Fibroblast of the conjunctiva (primary cell): Measurements from ENCODE around the gene PEX26.
"Not testable (repeated sequence)": the region's sequence is repeated elsewhere in the genome, so short reads cannot be mapped to it uniquely, and the experiment has no call there.

Experiments used
- DNase-seq: peaks from one replicate; pipeline ENCODE4 v3.0.0-alpha.2; 2010; ENCODE audit warnings: low read depth

Gene PEX26

DNA sequence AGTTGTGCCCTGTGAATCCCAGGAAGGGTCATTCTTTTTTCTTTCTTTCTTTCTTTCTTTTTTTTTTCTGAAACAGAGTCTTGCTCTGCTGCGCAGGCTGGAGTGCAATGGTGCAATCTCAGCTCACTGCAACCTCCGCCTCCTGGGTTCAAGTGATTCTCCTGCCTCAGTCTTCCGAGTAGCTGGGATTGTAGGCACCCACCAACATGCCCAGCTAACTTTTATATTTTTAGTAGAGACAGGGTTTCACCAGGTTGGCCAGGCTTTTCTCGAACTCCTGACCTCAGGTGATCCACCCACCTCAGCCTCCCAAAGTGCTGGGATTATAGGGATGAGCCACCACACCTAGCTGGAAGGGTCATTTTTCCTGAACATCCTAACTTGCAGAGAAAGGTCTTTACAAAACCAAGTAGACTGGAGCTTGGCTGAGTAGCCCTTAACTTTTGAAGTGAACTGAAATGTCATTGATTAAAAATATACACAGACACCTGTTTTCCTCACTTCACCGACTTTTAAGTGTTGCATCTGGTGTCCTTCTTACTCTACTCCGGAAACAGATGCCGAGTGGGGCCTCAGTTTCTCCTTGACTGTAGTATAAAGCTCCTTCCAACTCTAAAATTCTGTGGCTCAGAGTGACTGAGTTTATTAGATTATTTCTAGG lies 6.4 kb upstream of the PEX26 start:
- DNase-seq = not testable (repeated sequence)

DNA sequence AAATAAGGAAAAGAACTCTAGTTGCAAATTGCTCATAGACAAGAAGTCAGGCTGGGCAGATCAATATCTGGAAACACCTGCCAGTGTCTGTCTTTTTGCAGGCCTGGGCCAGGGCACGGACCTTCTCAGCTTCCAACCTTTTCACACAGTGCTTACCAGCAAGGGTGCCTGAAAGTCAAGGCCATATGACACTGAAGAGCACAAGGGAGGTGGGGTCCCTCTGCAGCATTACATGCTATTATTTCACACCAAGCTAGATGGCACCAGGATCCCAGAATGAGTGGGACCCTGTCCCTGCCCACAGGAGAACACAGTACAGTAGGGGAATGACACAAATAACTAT lies 5.9 kb upstream of the PEX26 start:
- no peak for DNase-seq

DNA sequence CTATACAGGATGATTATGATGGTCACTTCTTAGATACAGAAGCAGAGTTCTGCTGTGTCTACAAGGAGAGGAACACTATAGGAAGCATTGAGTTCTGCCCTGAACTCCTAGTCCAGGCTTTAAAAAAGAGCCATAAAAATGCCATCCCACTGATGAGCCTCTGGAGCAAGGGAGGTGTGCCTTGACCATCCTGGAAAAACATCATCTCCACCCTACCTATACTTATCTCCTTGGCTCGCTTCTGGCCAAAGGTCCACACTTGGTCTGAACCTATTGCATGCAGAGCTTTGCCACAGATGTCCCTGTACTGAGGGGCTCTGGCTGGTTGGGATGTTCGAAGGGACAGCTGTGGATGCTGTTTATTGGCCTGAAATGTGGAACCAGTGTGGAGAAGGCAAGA lies 4.3 kb upstream of the PEX26 start:
- no peak for DNase-seq

DNA sequence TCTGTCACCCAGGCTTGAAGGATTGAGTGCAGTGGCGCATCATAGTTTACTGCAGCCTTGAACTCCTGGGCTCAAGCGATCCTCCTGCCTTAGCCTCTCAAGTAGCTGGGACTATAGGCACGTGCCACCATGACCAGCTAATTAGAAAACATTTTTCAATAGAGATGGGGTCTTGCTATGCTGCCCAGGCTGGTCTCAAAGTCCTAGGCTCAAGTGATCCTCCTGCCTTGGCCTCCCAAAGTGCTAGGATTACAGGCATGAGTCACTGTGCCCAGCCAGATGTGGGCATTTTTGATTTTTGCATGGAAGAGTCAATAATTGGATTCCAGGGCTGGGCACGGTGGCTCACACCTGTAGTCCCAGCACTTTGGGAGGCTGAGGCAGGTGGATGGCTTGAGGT lies 3.9 kb upstream of the PEX26 start:
- not testable (repeated sequence) for DNase-seq

DNA sequence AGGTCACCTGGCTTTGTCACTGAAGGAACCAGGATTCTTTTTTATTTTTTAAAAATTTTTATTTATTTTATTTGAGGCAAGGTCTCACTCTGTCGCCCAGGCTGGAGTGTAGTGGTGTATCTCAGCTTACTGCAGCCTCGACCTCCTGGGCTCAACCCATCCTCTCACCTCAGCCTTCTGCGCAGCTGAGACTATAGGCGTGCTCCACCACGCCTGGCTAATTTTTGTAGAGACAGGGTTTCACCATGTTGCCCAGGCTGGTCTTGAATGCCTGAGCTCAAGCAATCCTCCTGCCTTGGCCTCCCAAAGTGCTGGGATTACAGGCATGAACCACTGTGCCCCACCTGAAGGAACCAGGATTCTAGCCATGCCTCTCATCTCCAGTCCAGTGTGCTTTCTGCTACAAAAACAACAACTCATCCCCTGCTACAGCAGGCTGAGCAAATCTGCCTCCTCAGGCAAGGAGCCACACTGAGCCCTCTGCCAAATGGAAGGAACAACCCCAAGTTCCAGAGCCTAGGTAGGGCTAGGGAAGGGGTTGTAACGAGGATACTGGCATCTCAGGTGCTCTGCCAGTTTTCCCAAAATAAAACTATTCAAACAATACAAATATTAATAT lies 2.6 kb upstream of the PEX26 start:
- no peak for DNase-seq

DNA sequence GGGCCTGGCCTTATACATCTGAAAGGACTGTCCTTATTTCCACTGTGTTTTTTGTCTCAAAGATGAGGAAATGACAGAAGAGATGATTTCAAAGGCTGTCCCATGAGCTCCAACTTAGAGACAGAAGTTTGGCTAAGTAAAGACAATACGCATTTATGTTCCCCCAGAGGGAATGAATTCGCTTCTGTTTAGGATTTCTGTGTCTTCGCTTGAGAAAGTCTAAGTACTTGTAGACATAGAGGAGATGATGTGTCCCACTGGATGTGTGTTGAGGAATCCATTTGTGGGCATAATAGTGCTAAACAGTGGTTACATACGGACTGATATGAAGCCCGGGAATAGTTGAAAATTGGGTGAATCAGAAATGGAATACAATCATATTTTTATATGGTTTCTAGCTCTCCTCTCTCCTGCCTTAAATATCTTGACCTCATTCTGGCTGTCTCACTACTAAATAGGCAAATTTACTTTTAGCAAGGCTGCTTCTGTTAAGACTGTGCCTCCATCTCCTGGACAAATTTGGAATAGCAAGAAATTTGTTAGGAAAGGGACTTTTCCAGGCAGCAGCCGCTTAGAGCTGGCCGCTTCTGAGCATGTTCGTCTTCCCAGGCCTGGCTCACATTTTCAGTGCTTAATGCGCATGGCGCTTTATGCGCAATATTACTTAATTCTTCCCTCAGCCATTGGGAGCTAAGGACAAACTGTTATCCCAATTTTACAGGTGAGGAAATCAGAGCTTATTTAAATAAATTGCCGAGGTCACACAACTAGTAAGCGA lies 1.9 kb upstream of the PEX26 start:
- peak; percentile 77 for DNase-seq

DNA sequence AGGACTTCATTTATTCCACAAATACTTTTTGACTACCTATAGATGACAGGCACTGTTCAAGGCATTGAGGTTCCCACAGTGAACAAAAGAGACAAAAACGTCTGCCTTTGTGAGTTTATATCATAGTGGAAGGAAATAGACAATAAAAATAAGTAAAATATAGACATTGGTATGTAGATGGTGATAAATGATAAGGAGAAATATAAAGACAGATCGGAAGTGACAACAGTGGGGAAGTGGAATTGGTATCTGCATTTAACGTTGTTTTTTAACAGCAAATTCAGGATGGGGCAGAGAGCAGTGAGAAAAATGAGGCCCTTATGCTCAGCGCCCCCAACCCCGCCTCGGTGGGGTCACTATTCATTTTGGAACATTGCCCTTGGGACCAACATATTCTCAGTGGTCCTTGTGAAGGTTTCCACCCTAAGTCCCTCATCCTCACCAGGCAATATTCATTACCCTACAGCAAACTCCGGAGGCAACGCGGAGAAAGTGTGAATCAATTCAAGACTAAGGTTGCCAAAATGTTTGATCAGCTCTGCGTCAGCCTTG lies 627 bp upstream of the PEX26 start:
- DNase-seq = no peak

DNA sequence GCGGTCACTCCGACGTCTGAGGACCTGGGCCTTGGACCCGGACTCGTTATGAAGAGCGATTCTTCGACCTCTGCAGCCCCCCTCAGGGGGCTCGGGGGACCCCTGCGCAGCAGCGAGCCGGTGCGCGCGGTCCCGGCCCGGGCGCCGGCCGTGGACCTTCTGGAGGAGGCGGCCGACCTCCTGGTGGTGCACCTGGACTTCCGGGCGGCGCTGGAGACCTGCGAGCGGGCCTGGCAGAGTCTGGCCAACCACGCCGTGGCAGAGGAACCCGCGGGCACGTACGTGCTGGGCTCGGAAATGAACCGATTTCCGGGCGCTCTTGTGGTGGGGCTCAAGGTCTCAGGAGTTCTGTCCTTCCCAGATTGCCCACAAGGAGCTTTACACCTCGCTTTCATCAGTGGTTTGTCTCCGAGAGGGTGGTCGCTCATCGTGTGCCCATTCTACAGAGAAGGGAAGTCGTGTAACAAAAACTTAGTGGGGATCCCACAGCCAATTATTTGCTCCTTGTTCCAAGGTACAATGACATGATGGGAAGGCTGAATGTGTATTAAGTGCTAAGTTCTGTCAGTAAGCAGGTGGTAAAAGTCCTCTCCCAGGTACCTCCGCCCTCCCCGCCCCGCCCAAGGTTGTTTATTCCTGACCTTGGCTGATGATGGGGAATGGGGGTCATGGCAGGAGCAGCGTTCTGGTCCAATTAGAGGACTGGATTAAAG lies 695 bp downstream of the PEX26 start:
- DNase-seq = no peak

DNA sequence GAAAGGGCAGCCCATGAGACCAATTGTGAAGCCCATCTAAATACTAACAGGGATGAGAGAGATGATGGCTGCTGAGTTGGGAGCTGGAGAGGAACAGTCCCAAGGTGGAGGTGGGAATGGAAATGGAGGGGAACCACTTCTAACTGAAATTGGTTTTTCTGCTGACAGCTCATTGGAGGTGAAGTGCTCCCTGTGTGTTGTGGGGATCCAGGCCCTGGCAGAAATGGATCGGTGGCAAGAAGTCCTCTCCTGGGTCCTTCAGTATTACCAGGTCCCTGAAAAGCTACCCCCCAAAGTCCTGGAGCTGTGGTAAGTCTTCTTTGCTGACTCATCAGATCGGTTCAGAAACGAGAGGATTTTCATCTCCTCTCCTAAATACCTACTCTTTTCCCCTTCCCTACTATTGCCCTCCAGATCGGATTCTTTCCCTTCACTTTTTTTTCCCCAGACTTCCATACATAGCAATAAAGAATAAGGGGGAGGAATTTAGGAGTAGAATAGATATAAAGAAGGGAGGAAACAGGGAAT lies 2.0 kb downstream of the PEX26 start:
- no peak for DNase-seq

DNA sequence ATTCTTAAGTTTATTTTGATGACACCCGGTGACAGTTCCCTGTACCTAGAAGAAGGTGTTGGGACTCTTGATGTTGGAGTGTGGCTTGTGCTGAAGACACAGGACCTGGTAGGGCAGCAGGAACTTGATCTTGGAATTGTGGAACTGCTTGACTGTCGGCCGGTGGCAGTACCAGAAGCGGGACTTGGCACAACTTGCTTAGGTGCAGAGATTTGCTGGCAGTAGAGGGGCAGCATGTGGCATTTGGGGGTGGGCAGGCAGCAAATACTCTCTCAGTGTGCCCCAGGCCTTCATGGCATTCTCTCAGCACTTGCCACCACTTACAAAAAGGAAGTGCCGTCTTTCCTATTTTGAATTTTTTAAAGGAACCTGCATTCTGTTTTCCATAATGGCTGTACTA lies 3.6 kb downstream of the PEX26 start:
- no peak for DNase-seq

DNA sequence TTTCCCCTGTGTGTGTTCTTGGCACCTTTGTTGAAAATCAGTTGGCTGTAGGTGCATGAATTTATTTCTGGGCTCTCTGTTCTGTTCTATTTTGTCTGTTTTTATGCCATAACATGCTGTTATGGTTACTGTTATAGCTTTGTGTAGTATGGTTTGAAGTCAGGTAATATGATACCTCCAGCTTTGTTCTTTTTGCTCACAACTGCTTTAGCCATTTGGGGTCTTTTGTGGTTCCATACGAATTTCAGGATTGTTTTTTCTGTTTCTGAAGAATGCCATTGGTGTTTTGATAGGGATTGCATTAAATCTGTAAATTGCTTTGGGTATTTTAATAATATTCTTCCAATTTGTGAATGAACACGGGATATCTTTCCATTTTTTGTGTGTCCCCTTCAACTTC lies 4.7 kb downstream of the PEX26 start:
- no peak for DNase-seq

DNA sequence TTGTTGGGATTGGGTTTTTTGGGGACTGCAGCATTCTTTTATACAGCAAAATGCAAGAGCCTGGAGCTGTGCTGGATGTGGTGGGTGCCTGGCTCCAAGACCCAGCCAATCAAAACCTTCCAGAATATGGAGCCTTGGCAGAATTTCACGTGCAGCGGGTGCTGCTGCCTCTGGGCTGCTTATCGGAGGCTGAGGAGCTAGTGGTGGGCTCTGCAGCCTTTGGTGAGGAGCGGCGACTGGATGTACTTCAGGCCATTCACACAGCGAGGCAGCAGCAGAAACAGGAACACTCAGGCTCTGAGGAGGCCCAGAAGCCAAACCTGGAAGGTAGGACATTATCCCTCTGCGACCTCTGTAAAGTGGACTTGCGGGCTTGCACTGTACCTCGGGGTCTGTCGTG lies 5.6 kb downstream of the PEX26 start:
- no peak for DNase-seq

DNA sequence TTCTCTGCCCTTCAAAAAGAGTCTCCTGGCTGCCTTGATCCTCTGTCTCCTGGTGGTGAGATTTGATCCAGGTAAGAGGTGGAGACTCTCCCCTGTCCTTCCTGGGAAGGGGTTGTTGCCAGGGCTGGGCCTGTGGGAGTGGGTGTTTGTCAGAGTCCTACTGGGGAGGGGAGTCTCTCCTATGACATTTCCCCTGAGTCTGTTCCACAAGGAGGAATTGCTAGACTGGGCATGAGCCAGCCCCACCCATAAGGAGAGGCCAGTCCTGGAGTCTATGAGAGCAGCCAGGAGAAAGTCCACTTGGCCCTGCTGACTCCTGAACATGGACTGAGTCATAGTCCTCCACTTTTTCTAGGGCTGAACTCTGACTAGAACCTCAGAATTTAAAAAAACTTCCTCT lies 7.4 kb downstream of the PEX26 start:
- no peak for DNase-seq

DNA sequence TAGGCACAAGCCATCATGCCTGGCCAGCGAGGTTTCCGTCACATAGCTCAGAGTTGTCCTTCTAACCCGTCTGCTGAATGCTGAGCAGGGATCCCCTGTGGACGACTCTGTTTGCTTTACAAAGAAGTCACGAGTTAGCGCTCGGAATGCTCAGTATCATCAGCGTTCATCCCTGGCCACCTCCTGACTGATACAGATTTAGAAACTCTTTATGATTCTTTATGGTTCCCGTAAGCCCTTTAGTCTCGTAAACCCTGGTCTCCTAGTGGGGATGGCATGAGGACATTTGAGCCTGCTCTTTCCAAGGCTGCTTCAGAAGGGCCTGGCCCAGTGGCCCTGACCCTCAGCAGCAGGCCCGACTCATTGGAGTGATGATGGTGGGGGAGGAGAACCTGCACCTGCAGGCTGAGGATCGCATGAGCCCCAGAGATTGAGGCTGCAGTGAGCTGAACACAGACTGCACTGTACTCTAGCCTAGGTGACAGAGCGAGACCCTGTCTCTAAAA lies 9.6 kb downstream of the PEX26 start:
- no peak for DNase-seq

DNA sequence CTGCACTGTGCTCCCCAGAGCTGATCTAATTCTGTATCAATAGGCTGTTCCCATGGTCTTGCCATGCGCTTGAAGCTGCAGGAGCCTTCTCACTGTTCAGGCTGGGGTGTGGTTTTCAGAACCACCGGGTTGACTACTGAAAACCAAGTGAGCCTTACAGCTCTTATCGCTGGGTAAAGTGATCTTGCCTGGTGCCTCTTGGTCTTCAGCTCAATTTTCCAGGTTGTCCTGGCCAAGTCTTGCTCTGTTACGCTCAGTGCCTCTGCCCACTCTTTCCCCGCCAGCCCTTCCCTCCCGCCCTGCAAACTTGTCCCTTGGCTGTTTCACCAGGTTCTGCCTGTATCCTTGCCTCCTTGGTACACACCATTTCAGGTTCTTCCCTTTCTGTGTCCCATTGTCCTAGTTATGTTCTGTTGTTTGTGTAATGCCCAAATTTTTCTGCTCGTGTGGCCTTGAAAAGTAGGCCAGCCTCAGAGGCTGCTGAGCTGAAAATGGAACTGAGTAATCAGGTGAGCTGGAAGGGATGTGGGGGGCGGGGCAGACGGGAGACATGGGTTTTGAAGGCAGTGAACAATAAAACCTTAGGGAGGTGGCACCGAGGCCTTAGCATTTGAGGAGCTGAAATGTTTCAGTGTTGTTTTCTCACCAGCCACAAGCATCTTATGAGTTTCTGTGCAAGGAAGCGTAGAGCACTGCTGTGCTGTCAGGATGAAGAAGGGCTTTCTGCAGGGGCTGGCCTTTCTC lies 11.2 kb downstream of the PEX26 start:
- DNase-seq = no peak

DNA sequence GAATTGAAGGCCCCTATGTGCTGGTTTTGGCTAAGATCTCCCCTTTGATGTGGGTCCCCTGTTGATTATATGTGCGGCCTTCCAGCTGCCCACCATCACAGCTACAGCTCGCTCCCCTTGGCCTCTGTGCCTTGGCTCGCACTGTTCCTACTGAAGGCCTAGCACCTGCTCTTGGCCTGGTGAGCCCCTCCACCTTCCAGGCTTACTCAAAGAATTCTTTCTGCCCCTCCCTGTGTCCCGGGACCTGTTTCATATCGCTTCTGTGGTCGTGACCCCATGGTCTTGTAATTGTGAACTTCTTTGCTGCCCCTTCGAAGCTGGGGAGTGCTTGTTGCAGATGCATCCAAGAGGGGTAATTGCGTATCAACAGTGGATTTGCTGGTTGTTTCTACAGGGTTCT lies 12.5 kb downstream of the PEX26 start:
- DNase-seq = no peak

DNA sequence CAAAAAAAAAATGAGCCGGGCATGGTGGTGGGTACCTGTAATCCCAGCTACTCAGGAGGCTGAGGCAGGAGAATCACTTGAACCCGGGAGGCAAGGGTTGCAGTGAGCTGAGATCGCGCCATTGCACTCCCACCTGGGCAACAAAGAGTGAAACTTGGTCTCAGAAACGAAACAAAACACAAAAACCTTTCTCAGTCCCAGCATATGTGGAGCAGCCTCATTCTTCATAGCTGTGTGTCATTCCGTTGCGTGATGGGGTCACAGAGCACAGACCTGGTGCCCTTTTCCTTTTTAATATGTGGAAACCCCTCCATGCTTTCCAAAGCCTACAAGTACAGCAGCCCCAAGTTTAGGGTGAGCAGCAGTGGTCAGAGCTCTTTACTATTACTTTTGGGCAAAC lies 13.7 kb downstream of the PEX26 start:
- no peak for DNase-seq

DNA sequence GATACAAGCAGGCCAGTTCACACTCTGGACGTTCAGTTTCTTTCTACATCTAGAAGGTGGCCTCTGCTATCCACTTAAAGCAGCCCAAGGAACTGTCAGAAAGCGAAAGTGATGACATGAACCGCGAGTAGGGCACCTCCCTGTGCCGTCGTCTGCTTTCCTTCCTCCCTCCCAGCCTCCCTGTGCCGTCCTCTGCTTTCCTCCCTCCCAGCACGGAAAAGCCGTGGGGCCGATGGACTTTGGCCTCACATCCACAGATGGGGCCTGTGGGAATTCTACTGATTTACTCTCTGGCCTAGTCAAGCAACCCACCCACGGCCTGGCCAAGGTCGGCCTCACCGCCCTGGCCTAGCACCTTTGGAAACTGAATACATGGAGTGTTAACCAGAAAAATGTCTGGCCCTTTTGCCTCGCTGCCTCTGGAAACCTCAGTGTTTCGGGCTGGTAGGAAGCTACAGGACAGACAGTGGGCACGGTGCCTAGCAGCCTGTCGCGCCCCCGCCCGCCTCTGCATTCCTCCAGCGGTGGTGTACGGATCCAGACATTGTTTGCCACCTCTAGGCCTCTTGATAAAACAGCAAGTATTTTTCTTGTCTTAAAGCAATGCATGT lies 14.2 kb downstream of the PEX26 start:
- DNase-seq = no peak

DNA sequence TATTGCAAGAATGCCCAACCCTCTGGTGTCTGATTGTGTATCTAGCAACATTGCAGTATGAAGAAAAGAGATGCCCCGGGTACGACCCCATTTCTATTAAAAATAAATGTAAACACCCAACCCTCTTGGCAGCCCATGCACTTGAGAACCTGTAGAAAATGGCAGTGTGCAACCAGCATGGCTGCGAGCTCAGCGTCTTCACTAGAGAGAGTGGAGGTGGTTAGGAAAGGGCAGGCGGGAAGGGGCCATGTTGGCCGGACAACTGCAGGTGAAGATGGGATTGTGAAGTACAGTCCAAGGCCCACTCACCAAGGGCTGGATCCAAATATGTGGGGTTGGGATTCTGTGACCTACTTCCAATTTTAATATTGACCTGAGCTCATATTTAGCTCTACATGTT lies 15.9 kb downstream of the PEX26 start:
- DNase-seq = no peak

DNA sequence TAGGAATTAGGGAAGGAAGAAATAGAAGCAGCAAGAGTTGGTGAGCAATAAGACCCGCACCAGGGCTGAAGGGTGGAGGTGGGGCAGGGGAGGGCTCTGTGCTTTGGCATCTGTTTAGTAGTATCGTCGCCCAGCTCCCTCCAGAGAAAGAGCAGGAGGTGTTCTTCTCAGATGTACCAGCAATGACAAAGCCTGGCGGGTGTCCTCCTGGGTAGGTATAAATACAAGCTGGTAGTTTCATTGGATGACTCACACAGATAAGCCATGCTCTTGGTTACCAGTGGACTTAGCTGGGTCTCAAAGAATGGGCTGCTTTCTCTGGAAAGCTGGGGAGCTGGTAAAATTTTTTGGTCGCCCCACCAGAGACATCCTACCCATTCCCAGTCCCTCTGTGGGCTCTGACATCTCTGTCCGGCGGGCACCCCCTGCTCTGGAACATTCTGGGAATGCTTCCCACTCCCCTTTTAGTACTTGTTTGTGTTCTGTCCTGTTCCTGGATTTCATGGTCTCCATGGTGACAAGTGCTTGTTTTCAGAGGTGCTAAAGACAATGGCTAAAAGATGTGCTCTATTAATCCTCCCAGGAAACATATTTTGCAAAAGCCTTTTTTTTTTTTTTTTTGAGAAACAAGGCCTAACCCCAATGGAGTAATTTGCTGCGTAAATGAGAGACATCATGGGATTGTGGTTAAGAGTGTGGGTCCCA lies 17.5 kb downstream of the PEX26 start:
- no peak for DNase-seq
